Frontal cortex (tissue), 4 donors: ENCODE data around the gene ZDHHC14. TPM values are rescaled to one million over a fixed set of nuclear protein-coding genes. Genes with fewer than 3 reads are reported as not detected.
"Not testable (repeated sequence)": the region's sequence is repeated elsewhere in the genome, so short reads cannot be mapped to it uniquely, and the experiment has no call there.

ENCODE experiments used
- DNase-seq, 2 donors: peaks; one replicate each; pipeline ENCODE4 v3.0.0; 2012; ENCODE audit warnings: low spot score in 2 of 2
- FAIRE-seq: peaks from 2 replicates; lab custom pipeline; 2012; peaks lifted over from hg19 to GRCh38; lab: Jason Lieb, UNC
- total RNA-seq: library from RNA; depleted of rRNA; stranded (reverse); fragments of >200 nt; gene quantifications from one replicate; pipeline ENCODE4 v1.2.3, GENCODE V29; 2014
- donor health status: control.
- donor health status: control.
- donor health status: control.

The ZDHHC14 gene
- total RNA-seq, 1 donor from 2014 or later, result 9.0 TPM

DNA sequence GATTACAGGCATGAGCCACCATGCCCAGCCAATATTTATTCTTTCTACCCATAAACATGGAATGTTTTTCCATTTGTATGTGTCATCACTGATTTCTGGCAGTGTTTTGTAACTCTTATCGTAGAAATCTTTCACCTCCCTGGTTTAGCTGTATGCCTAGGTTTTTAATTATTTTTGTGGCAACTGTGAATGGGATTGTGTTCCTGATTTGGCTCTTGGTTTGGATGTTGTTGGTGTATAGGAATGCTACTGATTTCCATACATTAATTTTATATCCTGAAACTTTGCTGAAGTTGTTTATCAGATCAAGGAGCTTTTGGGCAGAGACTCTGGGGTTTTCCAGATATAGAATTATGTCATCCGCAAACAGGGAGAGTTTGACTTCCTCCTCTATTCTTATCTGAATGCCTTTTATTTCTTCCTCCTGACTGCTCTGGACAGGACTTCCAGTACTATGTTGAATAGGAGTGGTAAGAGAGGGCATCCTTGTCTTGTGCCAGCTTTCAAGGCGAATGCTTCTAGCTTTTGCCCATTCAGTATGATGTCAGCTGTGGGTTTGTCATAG, 198.6 kb downstream of the ZDHHC14 start:
- DNase-seq, result no peak
- no peak for FAIRE-seq

DNA sequence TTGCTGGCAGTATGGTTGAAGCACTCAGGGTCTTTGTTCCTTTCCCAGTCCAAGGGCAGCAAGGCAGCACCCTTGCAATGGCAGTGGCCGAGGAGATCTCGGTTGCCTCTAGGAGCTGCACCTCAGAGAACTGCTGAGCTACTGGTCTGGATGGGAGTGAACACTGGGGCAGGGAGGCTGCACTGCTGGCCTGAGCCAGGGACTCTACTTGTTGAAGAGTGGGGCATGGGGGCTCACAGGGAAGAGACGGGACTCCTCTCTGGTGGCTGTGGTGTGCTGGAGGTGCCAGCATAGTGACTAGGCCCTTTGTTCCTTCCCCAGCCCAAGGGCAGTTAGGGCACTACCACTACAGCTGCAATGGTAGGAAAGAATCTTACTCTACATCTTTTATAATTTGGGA, 203.0 kb downstream of the ZDHHC14 start:
- DNase-seq, result no peak
- no peak for FAIRE-seq

DNA sequence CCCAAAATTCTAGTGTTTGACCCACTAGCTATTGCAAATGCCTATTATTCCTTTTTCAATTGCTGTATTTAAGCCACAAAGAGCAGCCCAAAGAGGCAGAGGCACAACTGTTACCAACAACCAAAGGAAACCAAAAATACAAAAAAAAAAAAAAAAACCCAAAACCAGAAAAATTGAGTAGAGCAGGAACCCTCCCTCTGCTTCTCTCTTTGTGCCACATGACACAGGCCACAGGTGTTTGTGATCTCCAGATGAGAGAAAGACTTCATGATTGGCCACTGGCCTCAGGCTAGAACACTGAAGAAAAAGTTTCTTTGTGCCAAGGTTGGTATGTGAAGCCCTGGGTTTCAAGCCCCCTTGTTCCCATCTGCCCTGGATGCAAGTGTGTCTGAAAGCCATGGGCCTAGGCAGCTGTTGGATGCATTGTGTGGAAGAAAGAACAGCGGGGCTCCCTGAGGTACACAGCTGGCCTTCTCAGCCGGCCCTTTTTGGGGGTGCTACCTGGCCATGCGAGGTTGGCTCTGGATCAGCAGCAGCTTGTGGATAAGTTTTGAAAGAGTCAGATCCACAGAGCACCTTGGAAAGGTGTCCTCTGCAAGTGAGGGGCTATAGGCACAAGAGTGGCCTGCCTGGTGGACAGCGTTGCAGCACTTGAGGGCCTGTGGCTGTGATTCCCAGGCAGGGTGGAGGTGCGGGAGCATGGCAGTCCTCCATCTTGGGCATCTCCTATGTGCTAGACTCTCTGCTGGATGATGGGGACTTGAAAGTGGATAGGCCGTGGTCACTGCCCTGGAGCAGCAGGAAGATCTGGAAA, 204.5 kb downstream of the ZDHHC14 start:
- FAIRE-seq (no peak), DNase-seq (no peak)

DNA sequence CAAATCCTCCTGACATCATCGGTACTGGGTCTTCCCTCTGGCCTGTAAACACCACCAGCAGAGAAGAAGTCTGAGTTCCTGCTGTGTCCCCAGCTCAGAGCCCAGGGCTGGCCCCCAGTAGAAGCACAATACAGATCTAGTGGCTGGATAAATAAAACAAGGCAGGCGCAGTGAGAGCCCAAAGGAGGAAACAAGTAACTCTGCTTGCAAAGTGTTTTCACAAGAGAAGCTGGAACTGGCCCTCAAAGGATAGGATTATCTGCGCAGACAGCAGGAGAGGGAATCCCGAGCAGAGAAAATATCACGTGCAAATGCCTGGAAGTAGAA, 205.1 kb downstream of the ZDHHC14 start:
- DNase-seq (no peak), FAIRE-seq (no peak)

DNA sequence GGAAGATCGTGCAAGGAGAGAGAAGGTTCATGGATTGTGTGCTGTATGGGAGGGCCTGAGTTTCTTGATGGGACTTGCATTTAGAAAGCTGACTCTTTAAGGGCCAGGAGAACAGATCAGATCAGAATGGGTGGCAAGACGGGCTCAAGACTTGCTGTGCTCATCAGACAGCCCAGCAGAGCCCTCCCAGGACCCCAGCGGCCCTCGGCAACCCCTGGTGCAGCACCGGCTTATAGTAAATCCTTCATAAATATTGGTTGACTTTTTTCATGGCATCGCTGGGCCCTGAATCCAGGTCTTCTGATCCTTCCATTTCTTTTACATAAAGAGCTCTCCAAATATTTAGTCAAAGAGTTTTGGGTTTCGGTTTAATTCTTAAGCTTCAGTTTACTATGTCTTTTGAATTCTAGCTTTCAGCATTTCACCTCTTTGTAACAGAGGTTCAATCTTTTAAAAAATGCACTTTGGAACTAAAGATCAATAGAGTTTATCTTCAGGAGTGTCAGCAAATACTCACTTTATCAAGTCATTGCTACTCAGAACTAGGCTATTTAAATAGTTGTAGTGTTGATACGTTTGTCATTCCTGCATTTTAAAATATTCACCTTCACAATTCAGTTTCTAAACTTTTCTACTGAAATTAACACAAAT, 205.6 kb downstream of the ZDHHC14 start:
- DNase-seq, result no peak
- FAIRE-seq, result no peak

DNA sequence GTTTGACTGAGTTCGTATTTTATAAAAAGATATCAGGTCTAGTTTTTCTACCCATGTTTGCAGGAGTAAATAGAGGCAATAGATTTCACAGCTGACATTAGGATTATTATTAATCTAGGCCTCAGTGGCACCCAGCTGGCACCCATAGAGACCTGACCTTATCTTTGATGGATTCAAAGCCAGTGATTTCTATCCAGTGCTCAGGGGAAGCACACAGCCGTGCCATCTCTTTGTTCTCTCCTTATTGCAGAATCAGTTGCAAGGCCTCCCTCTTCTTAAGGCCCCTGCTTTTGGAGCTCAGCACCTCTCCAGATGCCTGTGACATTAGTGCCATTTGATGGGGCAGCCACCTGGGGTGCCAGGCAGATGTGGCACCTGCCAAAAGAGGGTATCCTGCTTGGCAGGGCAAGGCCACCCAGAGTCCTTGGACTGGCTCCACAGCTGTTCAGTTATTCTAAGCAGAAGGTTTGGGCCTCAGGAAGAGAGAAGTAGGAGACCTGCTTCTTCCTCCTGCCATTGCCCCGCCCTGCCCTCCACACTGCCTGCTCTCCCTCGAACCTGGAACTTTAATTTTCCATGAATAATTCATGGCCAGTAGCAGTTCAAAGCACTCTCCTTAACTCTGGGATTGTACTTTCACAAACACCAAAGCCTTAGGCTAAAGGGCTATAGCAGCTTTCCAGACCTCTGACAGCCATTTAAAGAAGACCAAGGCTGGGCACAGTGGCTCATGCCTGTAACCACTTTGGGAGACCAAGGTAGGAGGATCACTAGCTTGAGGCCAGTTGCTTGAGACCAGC, 206.3 kb downstream of the ZDHHC14 start:
- no peak for FAIRE-seq
- DNase-seq, result no peak

DNA sequence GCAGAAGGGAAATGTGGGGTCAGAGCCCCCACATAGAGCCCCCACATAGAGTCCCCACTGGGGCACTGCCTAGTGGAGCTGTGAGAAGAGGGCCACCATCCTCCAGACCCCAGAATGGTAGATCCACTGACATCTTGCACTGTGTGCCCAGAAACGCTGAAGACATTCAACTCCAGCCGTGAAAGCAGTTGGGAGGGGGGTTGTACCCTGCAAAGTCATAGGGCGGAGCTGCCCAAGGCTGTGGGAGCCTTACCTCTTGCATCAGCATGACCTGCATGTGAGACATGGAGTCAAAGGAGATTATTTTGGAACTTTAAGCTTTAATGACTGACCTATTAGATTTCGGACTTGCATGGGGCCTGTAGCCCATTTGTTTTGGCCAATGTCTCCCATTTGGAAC, 209.7 kb downstream of the ZDHHC14 start:
- not testable (repeated sequence) for DNase-seq, FAIRE-seq

DNA sequence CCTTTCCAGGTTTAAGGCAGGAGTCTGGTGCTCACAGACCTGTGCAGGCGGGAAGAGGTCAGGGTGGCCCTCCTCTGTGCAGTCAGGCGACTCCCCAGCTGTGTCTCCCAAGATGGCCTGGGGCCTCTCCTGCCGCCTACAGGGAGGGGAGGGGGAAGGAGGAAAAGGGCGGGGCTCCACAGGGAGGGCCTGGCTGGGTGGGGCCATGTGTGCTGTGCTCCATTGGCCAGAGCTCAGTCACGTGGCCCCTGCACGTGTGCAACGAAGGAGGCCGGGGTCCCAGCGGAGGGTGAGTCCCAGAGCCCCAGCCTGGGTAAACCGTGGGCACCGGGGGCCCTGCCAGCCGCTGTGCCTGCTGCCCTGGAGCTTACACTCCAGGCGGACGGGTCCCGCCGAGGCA, 211.6 kb downstream of the ZDHHC14 start:
- FAIRE-seq, result no peak
- no peak for DNase-seq

DNA sequence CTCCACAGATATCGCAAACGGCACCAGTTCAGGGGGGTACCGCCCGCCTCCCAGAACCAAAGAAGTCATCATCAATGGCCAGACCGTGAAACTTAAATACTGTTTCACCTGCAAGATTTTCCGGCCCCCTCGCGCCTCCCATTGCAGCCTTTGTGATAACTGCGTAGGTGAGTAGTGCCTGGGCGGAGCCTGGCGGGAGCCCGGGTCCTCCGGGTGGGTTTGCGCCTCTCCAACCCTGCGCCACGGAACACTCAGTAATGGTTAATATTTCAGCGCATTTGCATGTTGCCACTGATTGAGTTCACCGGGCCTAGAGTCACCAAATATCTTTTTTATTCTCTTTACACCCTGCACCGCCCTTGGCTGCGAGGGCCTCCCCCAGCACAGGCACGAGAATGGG, 212.0 kb downstream of the ZDHHC14 start:
- FAIRE-seq, result no peak
- no peak for DNase-seq

DNA sequence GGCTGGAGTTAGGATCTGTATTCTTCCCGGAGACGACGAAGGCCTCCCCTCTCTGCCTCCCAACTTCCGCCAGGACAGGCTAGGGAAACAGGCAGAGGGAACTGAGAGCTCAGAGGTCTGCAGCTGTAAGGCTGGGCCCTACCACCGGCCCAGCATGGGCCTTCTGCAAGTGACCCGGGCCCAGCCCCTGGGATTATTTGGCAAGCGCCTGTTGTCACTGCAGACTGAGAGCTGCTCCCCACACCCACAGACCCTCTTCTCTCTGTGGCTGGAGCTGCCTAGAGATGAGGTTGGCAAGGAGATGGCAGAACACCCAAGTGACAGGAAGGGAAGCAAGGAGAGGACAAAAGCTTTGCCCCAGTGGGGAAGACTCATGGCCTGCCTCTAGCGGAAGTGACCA, 212.6 kb downstream of the ZDHHC14 start:
- DNase-seq (no peak), FAIRE-seq (no peak)

DNA sequence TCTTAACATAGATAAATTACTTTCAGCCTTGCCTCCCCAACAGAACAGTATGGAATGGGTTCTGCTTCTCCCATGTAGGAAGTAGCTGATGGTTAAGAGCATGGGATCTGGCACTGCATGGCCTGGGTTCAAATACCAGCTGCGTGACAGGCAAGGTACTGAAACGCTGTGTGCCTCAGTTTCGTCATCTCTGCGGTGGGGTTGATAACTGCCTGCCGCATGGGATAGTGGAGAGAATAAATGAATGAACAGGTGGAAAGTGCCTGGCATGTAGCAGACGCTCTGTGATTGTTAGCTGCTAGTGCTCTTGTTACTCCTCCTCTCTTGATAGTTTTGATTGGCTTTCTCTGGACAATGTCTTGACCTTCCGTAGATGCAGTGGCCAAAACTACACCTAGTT, 213.3 kb downstream of the ZDHHC14 start:
- FAIRE-seq (no peak), DNase-seq (no peak)

DNA sequence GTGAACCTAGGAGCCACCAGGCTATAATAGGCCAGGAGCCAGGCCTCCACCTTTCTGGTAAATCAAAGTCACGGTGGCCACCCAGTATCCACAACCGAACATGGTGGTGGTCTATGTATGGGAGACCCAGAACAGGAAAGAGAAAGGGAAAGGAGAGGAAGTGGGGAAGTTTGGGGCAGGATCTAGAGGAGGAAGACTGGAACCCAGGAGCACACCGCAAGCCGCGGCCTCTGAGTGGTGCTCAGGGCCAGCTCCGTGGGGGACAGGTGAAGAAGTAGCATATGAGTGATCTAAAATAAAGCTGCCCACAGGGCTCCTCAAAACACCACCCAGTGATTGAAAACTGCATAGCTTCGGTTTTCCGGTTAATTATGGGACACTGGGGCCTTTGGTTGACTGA, 214.8 kb downstream of the ZDHHC14 start:
- DNase-seq (no peak), FAIRE-seq (no peak)

DNA sequence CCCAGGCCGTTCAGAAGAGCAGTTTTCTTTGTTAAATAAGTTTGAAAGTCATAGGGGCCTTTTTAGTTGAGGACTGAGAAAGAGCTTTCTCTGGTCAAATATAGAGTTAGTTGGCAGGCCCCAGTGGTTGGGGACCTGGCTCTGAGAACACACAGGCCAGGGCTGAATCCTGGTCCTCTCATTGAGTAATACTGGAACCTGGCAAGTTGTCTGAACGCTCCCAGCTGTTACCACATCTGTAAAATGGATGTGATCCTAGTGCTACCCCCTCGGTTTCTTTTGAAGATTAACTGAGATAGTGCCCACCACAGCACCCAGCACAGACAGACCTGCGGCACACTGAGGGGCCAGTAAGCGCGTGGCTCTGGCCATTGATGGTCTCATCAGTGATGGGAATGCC, 215.5 kb downstream of the ZDHHC14 start:
- FAIRE-seq (no peak), DNase-seq (no peak)

DNA sequence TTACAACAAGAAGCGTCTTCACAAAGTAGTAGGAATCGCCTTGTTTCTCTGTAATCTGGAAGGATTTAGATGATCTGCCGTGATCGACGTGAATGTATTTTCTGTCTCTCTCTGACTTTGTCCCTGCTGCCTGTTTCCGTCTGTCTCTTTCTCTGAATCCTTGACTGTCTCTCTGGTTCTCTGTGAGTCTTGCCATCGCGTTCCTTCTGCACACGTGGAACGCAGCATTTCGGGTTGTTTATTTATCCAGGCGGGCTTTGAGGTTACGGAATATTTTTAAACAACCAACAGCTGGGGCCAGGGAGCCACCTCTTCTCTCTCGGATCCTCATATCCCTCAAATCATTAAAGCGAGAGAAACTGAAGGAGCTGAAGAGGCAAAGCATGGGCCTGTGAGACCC, 215.9 kb downstream of the ZDHHC14 start:
- FAIRE-seq (no peak), DNase-seq (no peak)

DNA sequence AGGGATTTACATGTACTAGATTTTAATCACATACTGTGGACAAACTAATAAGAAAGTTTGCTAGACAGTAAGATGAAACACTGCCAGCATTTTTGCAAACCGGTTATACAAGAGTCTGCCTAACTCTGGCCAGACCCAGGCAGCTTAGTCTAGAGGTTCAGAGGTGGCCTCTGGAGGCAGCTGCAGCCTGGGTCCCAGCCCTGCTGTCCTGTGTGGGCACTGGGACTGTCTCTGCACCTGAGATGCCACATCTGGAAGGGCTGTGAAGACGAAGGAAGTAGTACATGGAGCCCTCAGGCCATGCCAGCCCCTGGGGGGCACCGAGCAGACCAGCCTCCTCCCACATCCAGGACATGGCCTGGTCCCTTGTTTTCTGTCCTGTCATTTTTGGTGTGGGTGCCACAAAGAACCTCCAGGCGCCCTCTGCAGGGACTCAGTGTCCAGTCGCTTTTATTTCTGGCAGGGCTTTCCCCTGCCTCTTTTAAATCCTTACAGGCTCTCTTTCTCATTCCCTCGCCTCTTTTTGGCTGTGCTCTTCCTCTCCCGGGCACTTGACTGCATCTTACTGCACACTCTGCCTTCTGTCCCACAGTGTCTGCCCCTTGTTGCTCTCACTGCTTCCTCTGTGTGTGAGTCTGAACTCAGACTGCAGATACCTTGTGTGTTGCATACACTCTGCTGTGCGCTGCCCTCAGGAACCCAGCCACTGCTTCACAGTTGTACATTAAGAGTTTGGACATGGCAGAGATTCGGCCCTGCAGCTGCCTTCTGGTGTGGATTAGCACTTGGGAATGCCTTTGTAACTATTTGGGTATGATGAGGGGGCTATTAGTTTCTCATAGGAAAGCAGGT, 216.7 kb downstream of the ZDHHC14 start:
- no peak for FAIRE-seq
- DNase-seq, result peak; percentile 38 to 54

DNA sequence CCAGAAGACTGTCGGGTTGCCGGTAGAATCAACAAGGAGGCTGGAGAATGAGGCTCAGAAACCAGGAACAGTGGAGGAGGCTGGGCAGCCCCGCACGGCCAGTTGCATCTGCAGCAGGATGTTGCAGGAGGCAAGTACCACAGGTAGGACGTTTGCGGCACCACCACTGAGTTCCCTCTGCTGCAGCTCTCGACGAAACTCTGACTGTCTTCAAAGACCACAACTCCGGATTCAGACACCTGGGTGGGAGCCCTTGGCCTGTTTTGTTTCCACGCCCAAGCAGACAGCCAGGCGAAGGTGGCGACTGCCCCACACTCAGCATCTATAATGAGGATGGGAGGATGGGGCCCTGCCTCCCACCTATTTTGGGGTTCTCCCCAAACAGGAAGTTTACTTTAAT, 218.2 kb downstream of the ZDHHC14 start:
- FAIRE-seq (no peak), DNase-seq (no peak)

DNA sequence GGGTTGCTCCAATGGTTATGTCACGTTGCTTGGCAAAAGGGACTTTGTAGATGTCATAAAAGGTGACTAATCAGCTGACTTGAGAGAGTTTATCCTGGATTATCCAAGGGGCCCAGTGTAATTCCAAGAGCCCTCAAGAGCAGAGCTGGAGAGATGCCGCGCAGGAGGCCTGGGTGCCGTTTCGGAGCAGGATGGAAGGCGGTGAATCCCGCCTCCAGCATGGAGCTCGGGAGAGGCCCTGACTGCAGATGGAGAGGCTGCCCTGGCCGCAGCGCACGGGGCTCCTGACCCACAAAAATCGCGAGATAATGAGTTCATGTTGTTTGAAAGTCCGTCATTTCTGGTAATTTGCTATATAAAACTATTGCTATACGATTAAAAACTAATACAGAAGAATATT, 219.8 kb downstream of the ZDHHC14 start:
- DNase-seq (no peak), FAIRE-seq (no peak)

DNA sequence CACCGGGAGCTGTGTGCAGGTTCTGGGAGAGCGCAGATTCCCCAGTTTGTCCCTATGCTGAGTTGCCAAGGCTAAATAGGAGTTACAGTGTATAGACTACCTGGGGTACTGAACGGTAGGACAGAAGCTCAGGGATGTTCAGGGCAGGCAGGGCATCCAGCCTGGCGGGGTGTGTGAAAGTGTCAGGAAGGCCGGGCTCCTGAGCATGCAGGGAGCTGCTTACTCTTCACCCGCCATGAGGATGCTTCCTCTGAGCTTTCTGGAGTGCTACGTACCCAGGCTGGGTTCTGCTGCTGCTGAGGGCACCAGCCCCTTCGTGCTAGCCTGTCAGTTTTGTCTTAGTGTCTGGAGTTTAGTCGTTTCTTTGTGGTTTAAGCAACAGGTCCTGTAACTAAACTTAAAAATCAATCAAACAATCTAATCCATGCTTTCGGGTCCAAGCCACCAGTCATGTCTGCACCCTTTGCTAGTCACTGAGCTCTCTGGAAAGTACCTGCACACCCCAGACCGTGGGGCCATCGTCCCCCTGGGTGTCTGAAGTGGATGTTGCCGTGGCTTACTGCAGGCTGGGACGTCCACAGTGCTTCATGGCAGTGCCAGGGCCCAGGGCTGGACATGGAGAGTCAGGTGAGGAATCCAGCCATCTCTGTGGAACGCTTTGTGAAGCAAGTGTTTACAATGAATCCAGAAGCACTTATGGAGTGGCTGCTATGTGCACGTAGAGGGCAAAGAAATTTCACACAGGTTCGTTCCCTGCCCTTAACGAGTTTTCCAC, 221.7 kb downstream of the ZDHHC14 start:
- DNase-seq (no peak), FAIRE-seq (no peak)

DNA sequence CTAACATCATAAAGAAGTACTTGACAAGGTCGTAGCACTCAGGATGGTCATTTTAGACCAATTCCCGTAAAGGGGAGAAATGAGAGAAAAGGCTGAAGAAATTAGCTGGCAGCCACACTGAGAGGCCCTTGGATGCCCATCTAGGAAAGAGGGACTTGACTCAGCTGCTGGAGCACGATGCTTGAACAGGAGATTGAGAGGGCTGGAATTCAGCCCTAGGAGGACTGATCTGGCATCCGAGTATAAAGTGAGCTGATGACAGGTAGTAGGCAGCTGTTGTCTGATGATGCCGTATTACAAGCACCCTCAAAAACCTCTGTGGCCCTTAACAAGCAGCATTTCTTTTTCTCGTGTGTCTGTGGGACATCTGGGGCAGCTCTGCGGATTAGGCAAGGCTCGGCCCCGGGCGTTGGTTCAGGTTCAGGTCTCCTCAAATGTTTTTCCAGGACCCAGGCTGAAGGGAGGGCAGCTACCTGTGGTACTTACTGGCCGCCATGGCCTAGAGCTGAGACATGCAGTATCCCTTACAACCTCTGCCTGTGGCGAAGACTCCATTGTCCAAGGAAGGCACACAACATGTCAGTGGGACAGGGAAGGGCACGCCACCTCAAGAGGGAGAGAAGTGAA, 222.4 kb downstream of the ZDHHC14 start:
- DNase-seq, result no peak

More for the DNA sequence above, 222.4 kb downstream of the ZDHHC14 start:
- FAIRE-seq, result no peak
